OCI-LY7 (cell line): ENCODE results near the gene RPS6KA2. TPM values are rescaled to one million over a fixed set of nuclear protein-coding genes. Genes with fewer than 3 reads are reported as not detected.

Experiments
- BruUV-seq: library from RNA; stranded (reverse); fragments of 400-500 nt; replicated peaks from 2 replicates; lab custom pipeline; 2021; lab: Mats Ljungman, UMichigan
- CTCF ChIA-PET: fragments of 300-600 bp; sonication (Branson Sonifier 250); formaldehyde crosslinking; loops from one replicate; lab custom pipeline; 2022; ENCODE audit warnings: antibody characterized with exemption; ENCODE audit not compliant: unreplicated experiment; lab: Charles Lee
- POLR2A ChIA-PET: fragments of 300-600 bp; sonication (Branson Sonifier 250); formaldehyde crosslinking; loops from one replicate; lab custom pipeline; 2022; ENCODE audit warnings: antibody characterized with exemption; lab: Charles Lee
- DNase-seq: peaks from one replicate; pipeline ENCODE4 v3.0.0-alpha.2; 2015; ENCODE audit warnings: low spot score
- H2AFZ ChIP-seq: fragments of 200-600 bp; sonication (generic), shearing (Covaris generic); 2 replicates; pipeline ENCODE4 v1.6.1; 2014; ENCODE audit warnings: mild to moderate bottlenecking, antibody characterized with exemption, low read length, moderate library complexity
- H3K27ac ChIP-seq: fragments of 200-600 bp; sonication (generic); 2 replicates; pipeline ENCODE4 v1.5.1; 2014; ENCODE audit warnings: mixed run types, low read depth, mild to moderate bottlenecking, moderate library complexity, low read length, inconsistent platforms; ENCODE audit not compliant: poor library complexity, severe bottlenecking
- H3K36me3 ChIP-seq: fragments of 200-600 bp; sonication (generic); 2 replicates; pipeline ENCODE4 v1.6.1; 2014; ENCODE audit warnings: mild to moderate bottlenecking, antibody characterized with exemption, low read length, moderate library complexity, mixed read lengths; ENCODE audit not compliant: insufficient read depth
- H3K4me1 ChIP-seq: fragments of 200-600 bp; sonication (generic); 2 replicates; pipeline ENCODE4 v1.5.1; 2014; ENCODE audit warnings: mild to moderate bottlenecking, low read length; ENCODE audit not compliant: insufficient read depth, poor library complexity, severe bottlenecking
- H3K4me2 ChIP-seq: fragments of 200-600 bp; sonication (generic); 2 replicates; pipeline ENCODE4 v1.6.1; 2014; ENCODE audit warnings: mild to moderate bottlenecking, low read length
- H3K4me3 ChIP-seq: fragments of 200-600 bp; sonication (generic); 2 replicates; pipeline ENCODE4 v1.5.1; 2014; ENCODE audit warnings: mild to moderate bottlenecking, low read depth, low read length; ENCODE audit not compliant: poor library complexity, severe bottlenecking
- H3K79me2 ChIP-seq: fragments of 200-600 bp; sonication (generic); 2 replicates; pipeline ENCODE4 v1.6.1; 2016; ENCODE audit warnings: low read depth, mild to moderate bottlenecking, low read length, moderate library complexity, mixed read lengths; ENCODE audit not compliant: insufficient read depth
- H3K9me2 ChIP-seq: fragments of 200-600 bp; sonication (generic); 2 replicates; pipeline ENCODE4 v1.6.1; 2016; ENCODE audit warnings: mild to moderate bottlenecking, low read length, mixed read lengths; ENCODE audit not compliant: insufficient read depth
- H3K9me3 ChIP-seq: fragments of 200-600 bp; sonication (generic); 2 replicates; pipeline ENCODE4 v1.6.1; 2014; ENCODE audit warnings: mild to moderate bottlenecking, mixed run types, low read length, mixed read lengths
- H4K20me1 ChIP-seq: fragments of 200-600 bp; sonication (generic); 2 replicates; pipeline ENCODE4 v1.6.1; 2014; ENCODE audit warnings: mild to moderate bottlenecking, antibody characterized with exemption, low read length, moderate library complexity, mixed read lengths; ENCODE audit not compliant: insufficient read depth
- CTCF ChIP-seq: fragments of 200-600 bp; sonication (generic); conservative IDR thresholded peaks from 2 replicates; pipeline ENCODE4 v1.5.1; 2014; ENCODE audit warnings: mild to moderate bottlenecking, antibody characterized with exemption, low read length, moderate library complexity, mixed read lengths
- EZH2phosphoT487 ChIP-seq: fragments of 200-600 bp; sonication (generic); IDR thresholded peaks from 2 replicates; pipeline ENCODE4 v1.6.1; 2018; ENCODE audit warnings: low read depth, borderline replicate concordance, mild to moderate bottlenecking, mixed run types, antibody characterized with exemption, low read length, moderate library complexity, mixed read lengths
- intact Hi-C: fragments of 100-400 bp; cut with micrococcal nuclease; formaldehyde crosslinking; loops from one replicate; pipeline ENCODE4 v1.10.0; 2022; ENCODE audit not compliant: unreplicated experiment
- total RNA-seq, 2 experiments: library from RNA; depleted of rRNA in 1 of 2; stranded (reverse); fragments of >200 nt in 1 of 2; shearing (Covaris generic) in 1 of 2; gene quantifications; 2 replicates each; pipeline ENCODE4 v1.2.3, GENCODE V29; 2014 to 2022

Gene RPS6KA2
- total RNA-seq, 2 experiments from 2014 or later: 0.69 to 1.9 TPM

DNA sequence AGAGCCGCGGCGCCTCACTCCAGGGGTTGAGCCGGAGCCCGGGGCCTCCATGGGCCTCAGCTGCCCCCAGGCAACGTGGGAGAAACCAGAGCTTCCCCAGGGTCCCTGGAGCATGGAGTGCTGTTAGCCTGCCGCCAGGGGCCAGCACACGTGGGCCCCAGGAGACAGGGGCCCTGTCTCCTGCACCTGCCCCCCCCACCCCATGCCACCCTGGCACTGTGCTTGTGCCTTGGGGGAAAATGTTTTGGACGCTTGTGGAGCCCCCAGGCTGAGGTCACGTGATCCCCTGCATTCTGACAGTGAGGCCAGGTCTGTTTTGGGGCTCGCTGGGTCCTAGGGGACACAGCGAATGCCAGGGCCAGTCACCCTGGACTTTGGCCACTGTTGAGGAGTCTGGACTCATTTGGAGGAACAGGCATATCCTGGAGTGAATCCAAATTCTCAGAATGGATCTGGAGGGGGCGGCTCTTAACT, 214.1 kb downstream of the RPS6KA2 start:
- TF ChIP-seq EZH2phosphoT487 (no peak), CTCF (no peak)
- H3K79me2 ChIP-seq: no peaks in the 10 kb centered on the region
- H3K4me2 ChIP-seq: no peak overlapping the region
- no peak overlapping the region for H2AFZ ChIP-seq
- DNase-seq: no peak
- H3K9me2 ChIP-seq: no peaks in the 10 kb centered on the region
- intact Hi-C loops: no loop called here
- no peaks in the 10 kb centered on the region for H3K36me3 ChIP-seq
- no peaks in the 10 kb centered on the region for H3K9me3 ChIP-seq
- no peaks in the 10 kb centered on the region for H4K20me1 ChIP-seq
- CTCF ChIA-PET: no interaction called here
- BruUV-seq: no TSS peak
- H3K27ac ChIP-seq: no peak overlapping the region
- POLR2A ChIA-PET: no interaction called here
- H3K4me1 ChIP-seq: no peaks in the 10 kb centered on the region
- H3K4me3 ChIP-seq: no peak overlapping the region

GRCh38 chr6:166412156-166412910, 214.7 kb downstream of the RPS6KA2 start:
- no peak for TF ChIP-seq CTCF
- no peak for TF ChIP-seq EZH2phosphoT487
- no peaks in the 10 kb centered on the region for H4K20me1 ChIP-seq
- no peaks in the 10 kb centered on the region for H3K79me2 ChIP-seq
- no peaks in the 10 kb centered on the region for H3K36me3 ChIP-seq
- no TSS peak for BruUV-seq
- H3K4me1 ChIP-seq: no peaks in the 10 kb centered on the region
- ChIA-PET POLR2A (no interaction called here), CTCF (no interaction called here)
- DNase-seq: no peak
- H3K9me3 ChIP-seq: no peaks in the 10 kb centered on the region
- intact Hi-C loops: no loop called here
- no peak overlapping the region for H3K4me2 ChIP-seq
- H3K4me3 ChIP-seq: no peak overlapping the region
- H3K9me2 ChIP-seq: no peaks in the 10 kb centered on the region
- no peak overlapping the region for H3K27ac ChIP-seq
- H2AFZ ChIP-seq: no peak overlapping the region

- Histone ChIP-seq H3K9me3 (no peaks in the 10 kb centered on the region), H3K4me1 (no peaks in the 10 kb centered on the region), H2AFZ (no peak overlapping the region), H3K4me3 (no peak overlapping the region), H3K4me2 (no peak overlapping the region), H4K20me1 (no peaks in the 10 kb centered on the region), H3K27ac (no peak overlapping the region), H3K36me3 (no peaks in the 10 kb centered on the region), H3K9me2 (no peaks in the 10 kb centered on the region), H3K79me2 (no peaks in the 10 kb centered on the region)
- no peak for DNase-seq
- CTCF ChIA-PET: no interaction called here
- no peak for TF ChIP-seq CTCF
- no peak for TF ChIP-seq EZH2phosphoT487
- POLR2A ChIA-PET: no interaction called here
- intact Hi-C loops: no loop called here
- BruUV-seq: no TSS peak
These were observed 215.3 kb downstream of the RPS6KA2 start for GRCh38 chr6:166411721-166412151.
